GM23338 (cell line): ENCODE data around the gene WNK1. TPM values are rescaled to one million over a fixed set of nuclear protein-coding genes. Genes with fewer than 3 reads are reported as not detected.

ENCODE experiments used
- ATAC-seq: fragments of 200-7000 bp; cut with Tn5 transposase; 3 replicates; pipeline ENCODE4 v1.9.1; 2020
- DNase-seq: peaks from one replicate; pipeline ENCODE4 v3.0.0-alpha.2; 2015; ENCODE audit warnings: low spot score
- H2AFZ ChIP-seq: fragments of 200-600 bp; sonication (generic); 2 replicates; pipeline ENCODE4 v1.8.0; 2016; ENCODE audit warnings: antibody characterized with exemption, mild to moderate bottlenecking, moderate library complexity
- H3F3A ChIP-seq: fragments of 200-600 bp; sonication (generic); replicated peaks from 2 replicates; pipeline ENCODE4 v1.8.0; 2017; ENCODE audit warnings: antibody characterized with exemption, mixed run types, low read depth
- H3K27ac ChIP-seq: fragments of 200-600 bp; sonication (generic); 2 replicates; pipeline ENCODE4 v1.6.1; 2016; ENCODE audit warnings: low read depth
- H3K27me3 ChIP-seq: fragments of 200-600 bp; sonication (generic); 2 replicates; pipeline ENCODE4 v1.8.0; 2016; ENCODE audit warnings: mild to moderate bottlenecking, mixed run types, moderate library complexity; ENCODE audit not compliant: insufficient read depth
- H3K36me3 ChIP-seq: fragments of 200-600 bp; sonication (generic); 2 replicates; pipeline ENCODE4 v1.8.0; 2016; ENCODE audit warnings: mild to moderate bottlenecking; ENCODE audit not compliant: insufficient read depth
- H3K4me1 ChIP-seq: fragments of 200-600 bp; sonication (generic); 2 replicates; pipeline ENCODE4 v1.8.0; 2016; ENCODE audit warnings: mild to moderate bottlenecking, moderate library complexity; ENCODE audit not compliant: insufficient read depth
- H3K4me2 ChIP-seq: fragments of 200-600 bp; sonication (generic); 2 replicates; pipeline ENCODE4 v1.7.1; 2017; ENCODE audit warnings: mixed run types
- H3K4me3 ChIP-seq: fragments of 200-600 bp; sonication (generic); 2 replicates; pipeline ENCODE4 v1.6.1; 2016; ENCODE audit warnings: mixed run types
- H3K79me2 ChIP-seq: fragments of 200-600 bp; sonication (generic); replicated peaks from 2 replicates; pipeline ENCODE4 v1.8.0; 2017; ENCODE audit warnings: mild to moderate bottlenecking; ENCODE audit not compliant: insufficient read depth
- H3K9me2 ChIP-seq: fragments of 200-600 bp; sonication (generic); 2 replicates; pipeline ENCODE4 v1.8.0; 2017; ENCODE audit not compliant: insufficient read depth
- H4K20me1 ChIP-seq: fragments of 200-600 bp; sonication (generic); replicated peaks from 2 replicates; pipeline ENCODE4 v1.8.0; 2017; ENCODE audit warnings: mild to moderate bottlenecking; ENCODE audit not compliant: insufficient read depth
- H3K27ac Mint-ChIP-seq: 2 replicates; pipeline ENCODE4 v1.8.0; 2020; ENCODE audit warnings: inconsistent platforms, mild to moderate bottlenecking, moderate library complexity, mixed read lengths
- H3K27me3 Mint-ChIP-seq: 3 replicates; pipeline ENCODE4 v1.8.0; 2022; ENCODE audit warnings: low read depth, mild to moderate bottlenecking, moderate library complexity, mixed read lengths, inconsistent platforms; ENCODE audit not compliant: insufficient read depth, poor library complexity
- H3K36me3 Mint-ChIP-seq: 3 replicates; pipeline ENCODE4 v1.8.0; 2021; ENCODE audit warnings: low read depth, mild to moderate bottlenecking, inconsistent platforms, moderate library complexity, mixed read lengths
- H3K4me1 Mint-ChIP-seq: 3 replicates; pipeline ENCODE4 v1.8.0; 2020; ENCODE audit warnings: mild to moderate bottlenecking, inconsistent platforms, mixed read lengths
- H3K4me3 Mint-ChIP-seq: 3 replicates; pipeline ENCODE4 v1.8.0; 2021; ENCODE audit warnings: moderate library complexity, mild to moderate bottlenecking, inconsistent platforms, mixed read lengths
- H3K9me3 Mint-ChIP-seq: 3 replicates; pipeline ENCODE4 v1.8.0; 2020; ENCODE audit warnings: moderate library complexity, mild to moderate bottlenecking, inconsistent platforms, mixed read lengths
- CREB1 ChIP-seq: fragments of 250-450 bp; sonication (Bioruptor Pico); IDR thresholded peaks from 2 replicates; pipeline ENCODE4 v1.5.0; 2020; ENCODE audit warnings: low read depth, mild to moderate bottlenecking, moderate library complexity
- CTCF ChIP-seq, 2 experiments: fragments of 200-600 bp in 1 of 2; sonication (generic) in 1 of 2; conservative IDR thresholded peaks; 2 replicates each; pipeline versions ENCODE4 v1.5.1 to v1.6.1; 2016 to 2017; ENCODE audit warnings: antibody characterized with exemption in 2 of 2, low read depth in 2 of 2, mild to moderate bottlenecking in 2 of 2, moderate library complexity in 1 of 2
- ETS1 ChIP-seq: IDR thresholded peaks from 2 replicates; pipeline ENCODE4 v1.6.1; 2016; ENCODE audit warnings: antibody characterized with exemption
- EZH2 ChIP-seq: fragments of 200-600 bp; sonication (generic); IDR thresholded peaks from one replicate; pipeline ENCODE4 v1.8.0; 2017; ENCODE audit warnings: antibody characterized with exemption, mild to moderate bottlenecking, low read depth; ENCODE audit not compliant: unreplicated experiment
- EZH2phosphoT487 ChIP-seq: fragments of 200-600 bp; sonication (generic); IDR thresholded peaks from one replicate; pipeline ENCODE4 v1.8.1; 2018; ENCODE audit warnings: antibody characterized with exemption; ENCODE audit not compliant: unreplicated experiment
- JUNB ChIP-seq: IDR thresholded peaks from one replicate; pipeline ENCODE4 v1.6.1; 2016; ENCODE audit warnings: antibody characterized with exemption; ENCODE audit not compliant: unreplicated experiment
- NANOG ChIP-seq: IDR thresholded peaks from 2 replicates; pipeline ENCODE4 v1.6.1; 2016; ENCODE audit warnings: antibody characterized with exemption, borderline replicate concordance
- POLR2AphosphoS5 ChIP-seq: IDR thresholded peaks from 2 replicates; pipeline ENCODE4 v1.6.1; 2016; ENCODE audit warnings: antibody characterized with exemption, low read depth
- REST ChIP-seq: IDR thresholded peaks from one replicate; pipeline ENCODE4 v1.6.1; 2018; ENCODE audit warnings: antibody characterized with exemption; ENCODE audit not compliant: unreplicated experiment
- ZNF114 ChIP-seq: fragments of 250-450 bp; sonication (Bioruptor Pico); IDR thresholded peaks from 2 replicates; pipeline ENCODE4 v1.5.0; 2020; ENCODE audit warnings: mild to moderate bottlenecking, moderate library complexity
- ZNF462 ChIP-seq: fragments of 250-450 bp; sonication (Bioruptor Pico); IDR thresholded peaks from 2 replicates; pipeline ENCODE4 v1.5.0; 2020; ENCODE audit warnings: mild to moderate bottlenecking, moderate library complexity
- polyA plus RNA-seq: library from polyadenylated mRNA; unstranded; fragments of >200 nt; fragmentation: Nextera tagmentation; extraction: Ambion mirVana; gene quantifications from 2 replicates; pipeline ENCODE4 v1.2.1, GENCODE V29; 2016
- total RNA-seq: library from RNA; depleted of rRNA; stranded (reverse); fragments of >200 nt; shearing (Covaris generic); gene quantifications from 2 replicates; pipeline ENCODE4 v1.2.3, GENCODE V29; 2014

The WNK1 gene
- total and polyA plus RNA-seq, 2 experiments from 2014 or later = 86.8 to 114 TPM

- DNase-seq (peak; percentile 58), ATAC-seq (peak; percentile 76)
- no peaks in the 10 kb centered on the region for H3K79me2 ChIP-seq
- Mint-ChIP-seq H3K36me3 (no peaks in the 10 kb centered on the region; the same call in 2 of the 3 replicates), H3K27me3 (peaks cover 5% of the 10 kb centered on the region), H3K4me3 (no peak overlapping the region), H3K27ac (peak overlapping the region; percentile 13; the same call in 1 of the 2 replicates), H3K4me1 (peaks cover 37% of the 10 kb centered on the region), H3K9me3 (no peaks in the 10 kb centered on the region)
- H3K4me2 ChIP-seq = no peak overlapping the region
- no peak overlapping the region for H3K4me3 ChIP-seq
- H3K36me3 ChIP-seq = no peaks in the 10 kb centered on the region
- H3K27ac ChIP-seq = no peak overlapping the region
- no peaks in the 10 kb centered on the region for H3F3A ChIP-seq
- H3K4me1 ChIP-seq = peaks cover 6% of the 10 kb centered on the region; the same call in 1 of the 2 replicates
- H3K9me2 ChIP-seq = 0 out of 2 replicates have a peak, but pooled peaks cover 4% of the 10 kb centered on the region
- no peak for TF ChIP-seq POLR2AphosphoS5
- TF ChIP-seq EZH2phosphoT487 = no peak
- no peak for TF ChIP-seq REST
- TF ChIP-seq CTCF (conservative IDR thresholded peaks at IDR 0.05; ENCODE audit: low read depth in 2 of 2) = no peak
- no peak for TF ChIP-seq ZNF114 (CRISPR knock-in tag)
- no peak for TF ChIP-seq CREB1 (CRISPR knock-in tag)
- no peak for TF ChIP-seq ZNF462 (CRISPR knock-in tag)
- TF ChIP-seq JUNB = no peak
- TF ChIP-seq NANOG = no peak
- no peak for TF ChIP-seq EZH2
- no peak for TF ChIP-seq ETS1
- no peaks in the 10 kb centered on the region for H3K27me3 ChIP-seq
- peak overlapping the region; percentile 9; the same call in 1 of the 2 replicates for H2AFZ ChIP-seq
- H4K20me1 ChIP-seq = no peaks in the 10 kb centered on the region
Measured at GRCh38 chr12:724194-724855, 28.1 kb upstream of the WNK1 start.
